Fibroblast of lung (primary cell): Measurements from ENCODE around the gene CAPN9.

ENCODE experiments used
- EZH2 ChIP-seq: IDR thresholded peaks from 2 replicates; pipeline ENCODE4 v1.5.1; 2012; ENCODE audit warnings: low read length, control low read depth, mild to moderate bottlenecking; ENCODE audit errors: missing control alignments
- TF ChIP-seq, protein P1 (sequence below), 2 donors: IDR thresholded peaks in 1 of 2; conservative IDR thresholded peaks in 1 of 2; 1 replicate in 1 of 2; 2 replicates in 1 of 2; pipeline ENCODE4 v1.5.1; 2011 to 2012; ENCODE audit warnings: low read length in 2 of 2, control low read depth in 1 of 2, inconsistent platforms in 1 of 2, low read depth in 1 of 2, mild to moderate bottlenecking in 1 of 2

DNA sequence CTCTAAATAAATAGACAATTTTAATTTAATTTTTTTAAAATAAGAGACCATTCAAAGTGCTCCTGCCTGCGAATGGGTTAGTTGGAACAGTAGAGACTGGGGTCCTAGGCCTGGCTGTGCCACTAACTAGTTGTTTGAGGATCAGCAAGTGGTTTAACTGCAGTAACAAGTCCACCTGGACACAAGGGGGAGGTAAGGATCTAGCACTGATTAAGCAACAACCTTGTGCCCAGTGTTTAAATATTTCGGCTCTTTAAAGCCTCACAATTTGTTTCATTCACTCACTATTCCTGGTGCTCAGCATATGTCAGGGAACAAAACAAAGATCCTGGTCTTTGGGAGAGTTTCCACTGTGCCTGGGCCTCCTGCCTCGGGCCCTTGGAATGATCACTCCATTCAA is 31.7 kb upstream of the CAPN9 start:
- TF ChIP-seq, protein P1, sequence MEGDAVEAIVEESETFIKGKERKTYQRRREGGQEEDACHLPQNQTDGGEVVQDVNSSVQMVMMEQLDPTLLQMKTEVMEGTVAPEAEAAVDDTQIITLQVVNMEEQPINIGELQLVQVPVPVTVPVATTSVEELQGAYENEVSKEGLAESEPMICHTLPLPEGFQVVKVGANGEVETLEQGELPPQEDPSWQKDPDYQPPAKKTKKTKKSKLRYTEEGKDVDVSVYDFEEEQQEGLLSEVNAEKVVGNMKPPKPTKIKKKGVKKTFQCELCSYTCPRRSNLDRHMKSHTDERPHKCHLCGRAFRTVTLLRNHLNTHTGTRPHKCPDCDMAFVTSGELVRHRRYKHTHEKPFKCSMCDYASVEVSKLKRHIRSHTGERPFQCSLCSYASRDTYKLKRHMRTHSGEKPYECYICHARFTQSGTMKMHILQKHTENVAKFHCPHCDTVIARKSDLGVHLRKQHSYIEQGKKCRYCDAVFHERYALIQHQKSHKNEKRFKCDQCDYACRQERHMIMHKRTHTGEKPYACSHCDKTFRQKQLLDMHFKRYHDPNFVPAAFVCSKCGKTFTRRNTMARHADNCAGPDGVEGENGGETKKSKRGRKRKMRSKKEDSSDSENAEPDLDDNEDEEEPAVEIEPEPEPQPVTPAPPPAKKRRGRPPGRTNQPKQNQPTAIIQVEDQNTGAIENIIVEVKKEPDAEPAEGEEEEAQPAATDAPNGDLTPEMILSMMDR (conservative IDR thresholded peaks at IDR 0.05 in 1 of 2, IDR thresholded peaks at IDR 0.05 in 1 of 2; ENCODE audit: low read depth in 1 of 2, low read length in 2 of 2): no peak
- TF ChIP-seq EZH2: no peak
